ENCODE data around the gene ARL15.
"Not testable (repeated sequence)": the region's sequence is repeated elsewhere in the genome, so short reads cannot be mapped to it uniquely, and the experiment has no call there.

Gene ARL15

DNA sequence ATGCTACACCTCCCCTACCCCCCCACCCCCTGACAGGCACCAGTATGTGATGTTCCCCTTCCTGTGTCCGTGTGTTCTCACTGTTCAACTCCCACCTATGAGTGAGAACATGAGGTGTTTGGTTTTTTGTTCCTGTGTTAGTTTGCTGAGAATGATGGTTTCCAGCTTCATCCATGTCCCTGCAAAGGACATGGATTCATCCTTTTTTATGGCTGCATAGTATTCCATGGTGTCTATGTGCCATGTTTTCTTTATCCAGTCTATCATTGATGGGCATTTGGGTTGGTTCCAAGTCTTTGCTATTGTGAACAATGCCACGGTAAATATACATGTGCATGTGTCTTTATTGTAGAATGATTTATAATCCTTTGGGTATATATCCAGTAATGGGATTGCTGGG is 328.1 kb downstream of the ARL15 start:
- DNase-seq (ENCODE audit: low read depth), result not testable (repeated sequence)

DNA sequence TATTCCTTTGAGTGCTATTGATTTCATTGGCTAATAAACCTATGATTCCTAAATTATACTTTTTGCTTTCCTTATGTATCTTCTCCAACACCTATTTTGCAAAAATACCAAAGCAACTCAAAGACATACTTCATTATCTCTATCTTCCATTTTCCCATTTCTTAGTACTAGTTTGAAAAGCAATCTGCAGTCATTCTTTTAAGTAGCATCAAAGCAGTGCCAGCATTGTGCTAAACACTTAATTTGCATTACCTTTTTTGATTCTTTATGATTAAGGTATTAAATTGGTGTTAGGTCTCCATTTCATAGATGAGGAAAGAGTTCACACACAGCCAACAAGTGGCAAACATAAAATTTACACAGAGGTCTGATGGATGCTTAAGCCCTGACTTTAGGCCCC is 330.3 kb downstream of the ARL15 start:
- DNase-seq (ENCODE audit: low read depth), result no peak

DNA sequence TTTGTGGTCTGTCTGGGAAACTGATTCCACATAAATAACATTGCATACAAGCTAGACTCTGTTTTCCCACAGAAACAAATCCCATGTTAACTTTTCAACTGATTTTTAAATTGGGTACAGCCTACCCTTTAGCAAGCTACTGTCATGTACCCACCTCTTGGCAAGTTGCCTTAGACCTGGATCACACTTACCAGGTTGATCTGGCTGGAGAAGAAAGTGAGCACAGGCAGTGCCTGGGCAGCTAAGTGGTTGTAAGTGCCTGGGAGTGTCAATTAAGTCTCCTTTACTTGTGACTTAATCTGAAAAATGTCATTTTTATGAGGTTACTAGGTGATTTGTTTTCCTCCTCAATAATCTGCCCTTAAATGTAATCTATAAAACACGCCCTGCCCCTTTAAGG is 336.4 kb downstream of the ARL15 start:
- DNase-seq (ENCODE audit: low read depth), result no peak

DNA sequence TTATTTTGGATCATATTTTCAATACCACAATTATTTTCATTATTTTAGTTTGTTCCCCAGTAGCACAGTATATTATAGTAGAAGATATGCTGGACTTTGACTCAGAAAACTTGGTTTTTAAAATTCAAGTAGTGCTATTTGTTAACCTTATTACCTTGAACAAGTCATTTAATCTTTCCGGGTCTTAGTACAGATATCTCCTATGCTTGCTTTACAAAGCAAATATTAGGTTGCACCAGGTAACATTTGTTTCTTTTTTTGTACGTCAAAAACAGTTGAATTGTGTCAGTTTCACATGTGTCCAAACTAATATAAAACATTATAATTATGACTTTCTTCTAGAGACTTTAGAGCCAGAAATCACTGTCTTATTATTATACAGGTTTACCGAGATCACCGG is 338.1 kb downstream of the ARL15 start:
- no peak for DNase-seq (ENCODE audit: low read depth)

DNA sequence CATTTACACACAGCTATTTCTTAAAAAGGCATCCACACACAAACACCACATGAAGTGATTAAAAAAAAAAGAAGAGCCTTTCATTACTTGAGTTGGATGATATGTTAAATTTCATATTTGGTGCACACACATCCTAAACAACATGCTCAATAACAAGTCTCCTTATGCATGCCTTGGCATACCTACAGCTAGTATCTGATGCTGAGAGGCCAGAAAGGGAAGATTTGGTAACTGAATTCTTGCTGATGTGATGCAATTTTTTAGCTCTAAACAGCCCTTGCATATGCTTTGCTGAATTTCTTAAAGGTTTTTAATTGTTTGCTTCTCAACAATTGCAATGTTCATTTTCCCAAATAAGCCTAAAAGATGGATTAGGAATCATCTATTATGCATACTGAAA is 338.8 kb downstream of the ARL15 start:
- no peak for DNase-seq (ENCODE audit: low read depth)

DNA sequence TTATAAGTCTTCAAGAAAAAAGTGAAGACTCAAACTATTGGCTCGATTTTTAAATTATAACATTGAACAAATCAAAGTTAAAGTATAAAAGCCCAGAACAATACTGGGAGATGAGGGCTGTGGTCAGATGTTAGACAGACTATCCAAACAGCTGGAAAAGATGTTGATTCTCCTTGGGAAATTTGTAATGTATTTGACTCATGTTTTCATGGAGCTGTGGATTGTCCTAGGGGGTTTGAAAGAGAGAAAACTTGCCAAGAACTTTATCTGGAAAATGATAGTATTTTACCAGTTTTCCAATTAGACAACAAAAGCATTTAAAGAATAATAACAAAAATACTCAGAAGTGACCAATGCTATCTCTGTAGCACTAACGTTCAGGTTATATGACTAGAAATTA is 339.2 kb downstream of the ARL15 start:
- no peak for DNase-seq (ENCODE audit: low read depth)

DNA sequence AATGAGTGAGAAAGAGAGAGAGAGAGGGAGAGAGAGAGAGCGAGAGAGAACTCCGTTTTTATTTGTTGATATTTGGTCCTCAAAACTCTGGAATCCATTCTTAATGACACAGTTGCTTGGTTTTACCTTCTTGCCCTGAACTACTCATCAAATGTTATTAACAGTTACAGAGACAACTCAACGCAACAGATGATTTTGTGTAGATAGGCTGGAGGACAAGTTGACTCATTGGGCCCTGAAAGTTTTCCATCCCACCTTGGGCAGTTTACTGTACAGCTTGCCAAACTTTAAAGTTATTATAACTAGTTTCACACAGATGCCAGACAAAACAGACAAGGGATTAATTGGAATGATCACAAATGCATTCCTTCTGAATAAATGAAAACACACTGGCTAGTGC is 339.9 kb downstream of the ARL15 start:
- DNase-seq (ENCODE audit: low read depth), result no peak

DNA sequence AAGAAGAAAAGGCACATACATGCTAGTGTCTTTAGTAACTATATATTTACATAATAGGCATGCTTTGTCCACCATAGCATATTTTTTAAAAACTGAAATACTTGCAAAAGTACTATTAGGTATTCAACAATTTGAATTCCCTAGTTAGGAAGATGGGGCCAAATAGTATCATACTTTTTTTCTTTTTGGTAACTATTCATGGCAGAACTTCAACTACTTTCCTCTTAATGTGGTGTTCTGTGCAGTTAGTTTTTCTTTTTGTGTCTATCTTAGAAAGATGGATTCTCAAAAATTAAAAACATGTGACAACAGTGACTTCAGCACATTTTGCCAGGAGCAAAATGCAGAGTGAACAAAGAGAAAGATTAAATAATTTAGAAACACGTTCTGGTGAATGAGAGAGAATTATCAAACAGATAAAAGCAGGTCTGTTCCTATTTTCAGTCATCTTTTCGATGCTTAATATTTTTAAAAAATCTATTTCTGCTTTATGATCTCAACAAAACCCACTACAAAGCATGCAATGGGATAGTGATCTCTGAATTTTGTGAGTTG is 341.1 kb downstream of the ARL15 start:
- no peak for DNase-seq (ENCODE audit: low read depth)

DNA sequence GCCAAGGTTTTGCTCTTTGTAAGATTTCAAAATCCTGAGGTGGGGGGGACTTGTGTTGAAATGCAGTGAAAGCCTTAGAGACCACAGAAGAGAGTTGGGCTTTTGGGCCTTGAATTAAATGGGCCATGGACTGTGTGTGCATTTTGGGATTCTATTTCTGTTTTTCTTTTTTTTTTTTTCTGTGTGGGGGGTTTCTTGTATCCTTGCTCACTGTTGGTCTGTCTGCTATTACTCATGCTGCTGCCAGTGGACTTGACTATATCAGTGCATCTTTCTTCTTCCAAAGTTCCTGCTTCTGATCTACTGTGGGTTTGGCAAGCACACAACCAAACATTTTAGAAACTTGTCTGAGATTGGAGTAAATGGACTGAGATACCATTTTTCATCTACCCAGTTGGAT is 344.9 kb downstream of the ARL15 start:
- DNase-seq (ENCODE audit: low read depth), result no peak

DNA sequence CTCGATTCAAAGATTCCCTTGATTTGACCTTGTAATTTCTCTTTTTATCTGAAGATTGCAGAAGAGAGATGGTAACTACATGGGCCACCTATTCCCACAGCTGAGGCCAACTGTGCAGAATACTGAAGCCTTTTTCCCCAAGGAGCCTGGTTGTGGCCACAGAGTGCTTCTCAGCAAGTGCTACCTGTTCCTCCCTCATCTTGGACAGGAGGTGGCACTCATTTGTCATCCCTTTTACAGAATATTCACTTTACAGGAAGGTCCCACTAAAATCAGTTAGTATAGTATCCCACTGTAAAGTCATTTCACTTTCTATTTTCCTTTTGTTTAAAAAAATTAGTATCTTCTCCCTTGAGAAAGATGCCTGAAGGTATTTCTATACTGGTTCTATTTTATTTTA is 346.4 kb downstream of the ARL15 start:
- DNase-seq (ENCODE audit: low read depth), result no peak

DNA sequence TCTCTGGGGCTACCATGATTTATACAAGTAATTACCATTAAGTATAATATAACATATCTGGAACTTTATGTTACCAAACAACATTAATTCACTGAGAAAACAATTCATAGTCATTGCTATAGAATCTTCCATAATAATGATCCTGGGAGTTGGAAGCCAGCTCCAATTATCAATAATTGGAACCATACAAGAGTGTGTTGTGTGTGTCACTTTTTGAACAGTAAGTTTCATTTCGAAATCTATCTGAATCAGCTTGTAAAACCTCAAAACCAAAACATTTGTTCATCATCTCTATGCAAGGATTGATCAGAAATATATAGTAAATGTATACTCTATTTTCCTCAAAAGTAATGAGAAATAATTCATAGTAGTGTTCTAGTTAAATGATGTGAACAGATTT is 348.1 kb downstream of the ARL15 start:
- DNase-seq (ENCODE audit: low read depth), result no peak

DNA sequence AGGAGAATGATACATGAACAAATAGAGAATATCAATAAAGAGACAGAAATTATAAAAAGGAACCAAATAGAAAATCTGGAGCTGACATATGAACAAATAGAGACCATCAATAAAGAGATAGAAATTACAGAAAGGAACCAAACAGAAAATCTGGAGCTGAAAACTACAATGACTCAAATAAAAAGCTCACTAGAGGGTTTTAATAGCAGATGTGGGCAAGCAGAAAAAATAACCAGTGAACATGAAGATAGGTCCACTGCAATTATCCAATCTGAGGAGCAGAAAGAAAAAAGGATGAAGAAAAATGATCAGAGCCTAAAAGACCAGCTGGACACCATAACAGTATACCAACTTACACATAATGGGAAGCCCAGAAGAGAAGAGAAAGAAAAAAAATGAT is 353.7 kb downstream of the ARL15 start:
- no peak for DNase-seq (ENCODE audit: low read depth)

DNA sequence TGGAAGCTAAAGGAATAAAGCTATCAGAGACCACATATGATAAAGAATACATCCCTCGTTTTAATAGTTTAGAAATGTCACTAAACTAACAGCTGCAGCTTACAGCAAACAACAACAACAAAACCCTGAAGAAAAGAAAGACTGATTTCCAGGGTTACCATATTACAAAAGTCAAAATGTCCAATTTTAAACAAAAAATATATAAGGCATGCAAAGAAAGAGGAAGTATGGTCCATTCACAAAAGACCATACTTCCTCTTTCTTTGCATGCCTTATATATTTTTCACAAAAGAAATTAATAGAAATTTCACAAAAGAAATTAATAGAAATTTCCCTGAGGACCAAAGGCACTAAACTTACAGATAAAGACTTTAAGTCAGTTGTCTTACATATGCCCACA is 354.2 kb downstream of the ARL15 start:
- no peak for DNase-seq (ENCODE audit: low read depth)

DNA sequence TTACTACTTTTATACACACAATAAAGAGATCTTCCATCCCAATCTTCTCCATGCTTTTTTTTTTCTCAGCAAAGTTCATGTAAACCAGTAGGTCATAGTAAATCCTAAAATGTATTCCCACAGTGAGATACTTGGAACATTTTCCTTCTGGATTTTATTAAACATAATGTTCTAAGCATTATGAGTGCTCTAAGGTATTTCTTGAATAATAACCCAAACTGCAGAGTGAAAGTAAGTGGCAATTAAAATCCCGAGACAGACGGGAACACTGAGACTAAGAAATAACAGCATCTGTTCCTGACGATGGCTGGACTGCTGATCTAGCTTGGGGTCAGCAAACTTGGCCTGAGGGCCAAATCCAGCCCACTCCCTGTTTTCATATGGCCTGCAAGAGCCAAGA is 359.8 kb downstream of the ARL15 start:
- no peak for DNase-seq (ENCODE audit: low read depth)

DNA sequence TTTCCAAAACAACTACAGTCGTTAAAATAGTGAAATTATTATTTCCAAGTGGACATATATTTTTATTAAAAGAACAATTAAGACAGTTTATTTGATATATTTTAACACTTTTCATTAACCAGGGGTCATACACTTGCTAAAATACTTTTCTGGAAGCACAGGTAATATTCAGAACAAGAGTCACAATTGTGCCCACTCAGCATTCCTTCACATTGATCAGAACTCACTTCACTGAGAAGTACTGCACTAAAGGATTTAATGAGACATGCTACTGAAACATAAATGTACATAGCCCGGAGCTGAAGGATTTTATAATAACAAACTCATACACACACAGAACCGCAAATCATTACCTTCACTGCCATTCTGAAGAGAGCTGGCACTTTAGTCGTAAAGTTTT is 361.8 kb downstream of the ARL15 start:
- no peak for DNase-seq (ENCODE audit: low read depth)

DNA sequence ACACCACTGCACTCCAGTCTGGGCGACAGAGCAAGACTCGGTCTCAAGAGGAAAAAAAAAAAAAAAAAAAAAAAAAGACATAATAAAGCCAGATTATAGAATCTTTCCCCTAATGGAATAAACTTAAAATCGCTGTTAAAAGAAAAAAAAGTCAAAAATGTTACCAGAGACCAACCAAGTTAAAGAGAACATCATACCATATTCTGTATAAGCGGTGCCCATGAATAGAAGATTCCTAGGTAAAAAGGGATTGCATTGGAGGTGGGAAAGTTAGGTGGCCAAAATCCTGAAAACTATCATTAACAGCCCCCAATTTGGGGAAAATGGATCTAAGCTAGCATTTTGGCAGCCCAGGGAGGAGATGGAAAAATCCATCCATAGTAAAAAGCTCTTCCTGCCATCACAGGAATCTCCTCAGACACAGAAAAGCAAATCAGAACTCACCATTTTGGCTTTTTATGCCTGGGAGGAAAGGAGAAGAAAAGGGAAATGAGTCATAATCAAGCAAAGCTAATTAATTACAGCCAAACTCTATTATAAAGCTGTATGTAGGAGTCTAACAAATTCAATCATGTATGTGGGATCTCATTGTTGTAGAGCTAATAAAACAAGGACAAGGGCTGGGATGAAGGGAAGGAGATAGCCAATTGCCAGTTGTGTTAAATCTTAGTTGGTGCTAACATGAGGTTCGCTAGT is 363.8 kb downstream of the ARL15 start:
- DNase-seq (ENCODE audit: low read depth), result no peak

DNA sequence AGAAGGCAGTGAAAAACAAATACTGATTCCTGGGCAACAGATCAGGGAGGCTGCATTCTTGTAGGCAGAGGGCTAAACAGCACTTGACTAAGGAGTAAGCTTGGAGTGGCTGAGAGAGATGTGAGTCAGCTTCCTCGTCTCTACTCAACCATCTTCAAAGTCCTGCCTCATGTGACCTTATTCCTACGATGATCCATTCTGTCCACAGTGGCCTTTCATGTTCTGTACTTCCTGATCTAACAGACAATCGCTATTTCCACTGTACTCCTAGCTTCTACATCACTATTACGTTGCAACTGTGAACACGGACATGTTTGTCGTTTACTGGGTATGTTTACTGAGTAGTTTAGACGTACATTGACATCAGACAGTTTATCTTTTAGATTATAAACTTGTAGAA is 365.4 kb downstream of the ARL15 start:
- DNase-seq (ENCODE audit: low read depth), result no peak

DNA sequence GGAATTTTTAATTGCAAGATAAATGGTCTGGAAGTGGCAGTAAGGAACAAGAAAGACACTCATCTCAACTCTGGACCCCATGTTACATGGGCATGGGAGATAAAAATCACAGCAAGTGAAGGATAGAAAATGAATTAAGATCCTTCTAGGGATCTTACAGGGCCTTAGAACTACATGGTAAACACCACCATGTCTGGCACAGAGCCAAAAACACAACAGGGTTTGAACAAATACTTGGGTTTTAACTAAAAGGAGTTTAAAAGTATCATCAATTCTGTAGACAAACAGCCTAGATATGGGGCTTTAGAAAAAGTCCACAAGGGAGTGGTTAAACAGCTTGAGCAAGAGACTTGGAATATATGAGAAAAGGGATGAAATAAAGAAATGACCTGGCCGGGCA is 366.4 kb downstream of the ARL15 start:
- DNase-seq (ENCODE audit: low read depth), result no peak

DNA sequence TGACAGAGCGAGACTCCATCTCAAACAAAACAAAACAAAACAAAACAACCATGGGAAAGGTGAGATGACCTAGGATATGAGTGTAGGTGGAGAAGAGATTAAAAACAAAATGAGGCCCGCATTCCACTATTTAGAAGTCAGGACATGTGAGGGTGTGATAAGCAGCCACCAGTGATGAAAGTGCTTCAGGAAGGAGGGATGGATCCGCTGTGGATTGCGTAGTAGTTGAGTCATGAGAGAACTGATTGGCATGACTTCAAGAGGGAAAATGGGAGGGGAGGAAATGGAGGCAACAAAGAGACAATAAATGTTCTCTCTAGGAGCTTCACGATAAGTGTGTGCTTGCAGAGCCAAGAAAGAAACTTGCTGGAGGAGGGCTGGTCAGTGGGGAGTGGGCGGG is 367.6 kb downstream of the ARL15 start:
- no peak for DNase-seq (ENCODE audit: low read depth)

DNA sequence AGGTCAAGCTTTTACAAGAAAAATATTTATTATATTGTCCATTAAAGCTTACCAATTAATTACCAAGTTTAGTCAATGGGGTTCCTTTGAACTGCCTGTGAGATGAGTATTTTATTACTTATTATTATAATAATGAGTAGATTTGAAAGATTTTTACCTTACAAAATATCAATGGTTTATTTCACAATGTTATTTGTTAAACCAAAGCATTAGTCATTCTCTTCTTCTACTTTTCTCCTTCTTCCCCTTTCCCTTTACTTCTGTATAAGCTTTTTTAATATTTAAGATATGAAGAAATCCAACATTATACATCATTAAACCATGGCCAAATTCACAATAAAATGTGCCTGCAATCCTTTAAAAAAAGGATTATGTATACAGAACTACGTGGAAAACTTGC is 369.5 kb downstream of the ARL15 start:
- DNase-seq (ENCODE audit: low read depth), result no peak

DNA sequence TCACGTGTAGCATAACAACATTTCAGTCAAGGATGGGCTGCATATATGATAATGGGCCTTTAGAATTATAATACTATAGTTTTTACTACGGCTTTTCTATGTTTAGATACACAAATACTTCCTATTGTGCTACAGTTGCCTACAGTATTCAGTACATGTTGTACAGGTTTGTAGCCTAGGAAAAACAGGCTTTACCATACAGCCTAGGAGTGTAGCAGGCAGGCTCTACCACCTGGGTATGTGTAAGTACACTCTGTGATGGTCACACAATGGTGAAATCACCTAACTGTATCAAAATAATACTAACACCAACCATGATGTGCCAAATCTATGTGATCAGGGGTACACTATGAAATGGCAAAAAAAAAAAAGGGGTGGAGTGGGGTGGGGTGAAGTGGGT is 372.9 kb downstream of the ARL15 start:
- no peak for DNase-seq (ENCODE audit: low read depth)

DNA sequence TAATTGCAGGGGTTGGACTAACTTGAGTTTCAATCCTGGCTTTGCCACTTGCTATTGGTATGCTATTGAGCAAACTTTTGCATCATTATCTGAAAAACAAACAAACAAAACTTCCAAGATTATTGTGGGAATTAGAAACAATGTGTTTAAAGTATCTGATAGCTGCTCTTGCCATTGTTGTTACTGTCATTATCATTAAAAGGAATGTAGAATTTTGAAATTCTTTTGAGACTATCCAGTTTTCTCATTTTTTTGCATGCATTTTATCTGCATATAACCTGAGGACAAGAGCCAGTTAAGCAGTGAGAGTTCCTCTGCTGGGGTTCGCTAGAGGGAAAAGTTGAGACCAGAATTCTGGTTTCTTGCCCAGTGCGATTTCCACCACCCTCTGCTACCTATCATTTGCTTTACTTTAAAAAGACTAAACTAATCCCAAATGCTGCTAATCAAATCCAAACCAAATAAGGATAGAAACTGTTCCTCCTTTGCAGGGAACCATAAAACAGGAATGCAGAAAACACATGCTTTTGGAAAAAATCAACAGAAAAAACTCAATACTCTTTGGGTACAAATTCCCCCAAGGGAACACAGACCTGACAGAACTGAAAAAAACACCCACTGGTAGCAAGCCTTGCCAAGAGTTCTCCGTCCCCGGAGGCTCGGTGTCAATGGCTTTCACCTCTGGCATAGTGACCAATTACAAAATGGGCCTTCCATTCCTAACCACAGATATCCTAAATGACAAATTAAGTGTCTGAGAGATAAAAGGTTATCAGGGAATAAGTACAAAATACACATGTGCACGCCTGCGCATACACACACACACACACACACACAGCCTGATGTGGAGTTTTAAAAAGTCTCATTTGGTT is 373.7 kb downstream of the ARL15 start:
- no peak for DNase-seq (ENCODE audit: low read depth)

DNA sequence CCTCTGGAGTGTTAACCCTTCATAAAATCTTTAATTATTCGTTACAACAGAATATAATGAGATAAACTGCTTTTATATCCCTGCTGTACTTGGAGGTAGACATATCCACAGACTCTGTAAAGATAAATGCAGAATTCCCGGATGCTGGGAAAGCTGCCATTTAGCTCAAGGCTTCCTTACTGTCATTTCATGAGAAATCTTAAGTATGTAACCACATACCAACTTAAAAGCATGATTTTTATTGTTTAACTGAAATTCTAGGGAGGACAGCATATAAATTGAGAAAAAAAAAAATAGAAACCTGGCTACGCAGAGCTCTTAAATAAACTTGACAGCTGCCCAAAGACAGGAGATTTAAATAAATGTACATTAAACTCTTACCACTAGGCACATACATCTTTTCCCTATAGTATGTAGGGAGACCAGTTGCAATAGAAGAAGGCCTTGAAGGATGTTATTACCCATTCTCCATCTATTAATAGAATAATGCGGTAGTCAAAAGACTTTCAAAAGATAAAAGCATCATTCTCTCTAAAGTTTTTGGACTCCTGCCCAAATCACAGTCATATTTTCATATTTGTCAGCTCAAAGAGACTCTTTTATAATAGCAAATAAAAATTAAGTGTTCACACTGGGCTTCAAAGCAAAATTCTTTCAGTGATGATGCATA is 376.1 kb downstream of the ARL15 start:
- DNase-seq (ENCODE audit: low read depth), result no peak

Measured in stimulated activated CD8-positive, alpha-beta memory T cell treated with anti-CD3 and anti-CD28 coated beads, Interleukin-15, amount 100 ng/mL, for 24 hours (primary cell).